Activated CD8-positive, alpha-beta memory T cell treated with anti-CD3 and anti-CD28 coated beads, Interleukin-2, amount 50 U/mL, for 24 hours (primary cell): ENCODE measurements around the gene MAGEC3.
"Not testable (repeated sequence)": the region's sequence is repeated elsewhere in the genome, so short reads cannot be mapped to it uniquely, and the experiment has no call there.

Experiments
- DNase-seq: peaks from one replicate; pipeline ENCODE4 v3.0.0-alpha.2; 2020; ENCODE audit errors: extremely low read depth

The MAGEC3 gene, protein sequence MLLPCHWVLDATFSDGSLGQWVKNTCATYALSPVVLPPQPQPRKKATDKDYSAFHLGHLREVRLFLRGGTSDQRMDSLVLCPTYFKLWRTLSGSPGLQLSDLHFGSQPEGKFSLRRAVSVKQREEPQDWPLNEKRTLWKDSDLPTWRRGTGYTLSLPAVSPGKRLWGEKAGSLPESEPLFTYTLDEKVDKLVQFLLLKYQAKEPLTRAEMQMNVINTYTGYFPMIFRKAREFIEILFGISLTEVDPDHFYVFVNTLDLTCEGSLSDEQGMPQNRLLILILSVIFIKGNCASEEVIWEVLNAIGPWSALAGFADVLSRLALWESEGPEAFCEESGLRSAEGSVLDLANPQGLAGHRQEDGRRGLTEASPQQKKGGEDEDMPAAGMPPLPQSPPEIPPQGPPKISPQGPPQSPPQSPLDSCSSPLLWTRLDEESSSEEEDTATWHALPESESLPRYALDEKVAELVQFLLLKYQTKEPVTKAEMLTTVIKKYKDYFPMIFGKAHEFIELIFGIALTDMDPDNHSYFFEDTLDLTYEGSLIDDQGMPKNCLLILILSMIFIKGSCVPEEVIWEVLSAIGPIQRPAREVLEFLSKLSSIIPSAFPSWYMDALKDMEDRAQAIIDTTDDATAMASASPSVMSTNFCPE

DNA sequence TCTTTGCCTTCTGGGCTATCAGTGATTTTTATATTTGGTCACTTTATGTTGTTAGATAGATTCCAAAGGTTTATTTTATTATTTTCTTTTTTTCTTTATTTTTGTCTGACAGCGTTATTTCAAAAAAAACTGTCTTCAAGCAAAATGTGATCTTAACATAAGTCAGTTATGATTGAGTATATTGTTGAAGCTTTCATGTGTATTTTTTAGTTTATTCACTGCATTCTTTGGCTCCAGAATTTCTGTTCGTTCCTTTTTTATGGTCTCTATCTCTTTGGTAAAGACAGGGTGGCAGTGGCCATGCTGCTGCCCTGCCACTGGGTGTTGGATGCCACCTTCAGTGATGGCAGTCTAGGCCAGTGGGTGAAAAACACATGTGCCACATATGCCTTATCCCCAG is at the start of gene MAGEC3:
Gene MAGEC3 (plus strand): TSS at position 301 of the 400 bp plus-strand sequence. CDS start 0 bp downstream, at position 301.
- no peak for DNase-seq

DNA sequence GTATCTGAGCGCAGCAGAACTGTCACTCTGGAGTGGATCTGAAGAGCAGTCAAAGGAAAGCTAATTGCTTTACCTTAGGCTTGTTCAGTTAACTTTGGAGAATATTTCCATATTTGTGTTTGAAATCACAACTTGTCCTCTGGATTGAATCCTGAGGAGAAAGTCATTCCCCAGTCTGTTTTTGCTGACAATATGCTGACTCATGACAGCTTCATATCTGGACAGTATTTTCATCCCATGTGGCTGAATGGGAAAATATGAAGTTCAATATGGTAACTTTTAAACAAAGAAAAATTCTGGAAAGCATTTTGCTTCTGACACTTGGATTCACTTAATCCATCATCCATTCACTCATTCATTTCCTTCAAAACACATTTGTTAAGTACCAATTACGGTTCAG is 46.3 kb upstream of the MAGEC3 start:
- no peak for DNase-seq

GRCh38 chrX:141811438-141811837 is 26.7 kb upstream of the MAGEC3 start:
- DNase-seq = no peak

DNA sequence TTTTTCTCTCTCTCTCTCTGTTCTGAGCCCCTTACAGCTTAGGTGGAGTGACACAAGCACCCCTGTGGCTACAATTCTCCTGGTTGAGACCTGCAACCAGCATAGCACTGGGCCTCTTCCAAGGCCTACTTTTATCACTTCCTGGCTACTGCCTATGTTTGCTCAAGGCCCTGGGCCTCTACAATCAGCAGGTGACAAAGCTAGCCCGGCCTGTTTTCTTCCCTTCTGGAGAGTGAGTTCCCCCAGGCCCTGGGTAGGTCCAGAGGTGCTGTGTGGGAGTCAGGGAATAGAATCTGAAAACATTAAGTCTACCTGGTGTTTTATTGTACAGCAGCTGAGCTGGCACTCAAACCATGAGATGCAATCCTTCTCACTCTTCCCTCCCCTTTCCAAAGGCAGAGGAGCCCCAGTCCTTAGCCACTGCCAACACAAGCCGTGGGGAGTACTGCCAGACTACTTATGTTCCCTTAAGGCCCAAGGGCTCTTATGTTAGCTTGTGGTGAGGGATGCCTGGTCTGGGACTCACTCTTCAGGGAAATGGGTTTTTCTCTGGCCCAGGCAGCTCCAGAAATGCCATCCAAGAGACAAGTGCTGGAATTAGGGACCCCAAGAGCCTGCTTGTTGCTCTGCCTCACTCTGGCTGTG is 23.8 kb upstream of the MAGEC3 start:
- DNase-seq = no peak

GRCh38 chrX:141815904-141816303 is 22.2 kb upstream of the MAGEC3 start:
- no peak for DNase-seq

GRCh38 chrX:141832247-141832646 is 5.9 kb upstream of the MAGEC3 start:
- DNase-seq = no peak

DNA sequence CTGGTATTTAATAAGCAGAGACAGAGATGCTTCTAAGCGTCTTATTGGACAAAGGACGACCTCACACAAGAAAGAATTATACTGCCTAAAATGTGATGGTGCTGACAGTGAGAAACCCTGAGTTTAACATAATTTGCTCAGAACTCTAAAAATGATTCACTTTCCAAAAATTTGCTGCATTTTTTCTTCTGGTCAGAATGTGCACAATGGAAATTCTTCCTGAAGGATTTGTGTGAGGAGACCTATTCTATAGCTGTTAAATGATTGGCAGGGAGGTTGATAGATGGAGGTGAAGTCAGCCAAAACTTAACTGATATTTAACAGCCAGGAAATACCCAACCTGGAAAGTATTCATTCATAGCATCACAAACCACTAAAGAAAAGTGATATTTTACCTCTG is 1.7 kb downstream of the MAGEC3 start:
- DNase-seq = no peak

GRCh38 chrX:141857479-141857878 is 19.4 kb downstream of the MAGEC3 start:
- no peak for DNase-seq

- no peak for DNase-seq
Observed at GRCh38 chrX:141879616-141880015, 41.5 kb downstream of the MAGEC3 start.

- DNase-seq = not testable (repeated sequence)
Observed at GRCh38 chrX:141888811-141889210, 50.7 kb downstream of the MAGEC3 start.

DNA sequence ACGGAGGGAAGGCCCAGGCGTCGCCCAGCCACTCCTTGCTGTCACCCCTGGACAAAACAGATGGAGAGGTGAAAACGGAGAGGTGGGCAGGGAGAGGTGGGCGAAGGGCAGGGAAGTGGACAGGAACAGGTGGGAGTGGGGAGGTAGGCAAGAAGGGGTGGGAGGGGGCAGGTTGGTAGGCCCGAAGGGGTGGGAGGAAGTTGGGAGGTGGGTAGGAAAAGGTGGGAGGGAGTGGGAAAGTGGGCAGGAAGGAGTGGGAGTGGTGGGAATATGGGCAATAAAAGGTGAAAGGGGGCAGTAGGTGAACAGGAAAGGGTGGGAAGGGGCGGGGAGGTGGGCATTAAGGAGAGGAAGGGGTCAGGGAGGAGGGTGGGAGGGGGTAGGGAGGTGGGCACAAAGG is 56.6 kb downstream of the MAGEC3 start:
- DNase-seq = no peak

DNA sequence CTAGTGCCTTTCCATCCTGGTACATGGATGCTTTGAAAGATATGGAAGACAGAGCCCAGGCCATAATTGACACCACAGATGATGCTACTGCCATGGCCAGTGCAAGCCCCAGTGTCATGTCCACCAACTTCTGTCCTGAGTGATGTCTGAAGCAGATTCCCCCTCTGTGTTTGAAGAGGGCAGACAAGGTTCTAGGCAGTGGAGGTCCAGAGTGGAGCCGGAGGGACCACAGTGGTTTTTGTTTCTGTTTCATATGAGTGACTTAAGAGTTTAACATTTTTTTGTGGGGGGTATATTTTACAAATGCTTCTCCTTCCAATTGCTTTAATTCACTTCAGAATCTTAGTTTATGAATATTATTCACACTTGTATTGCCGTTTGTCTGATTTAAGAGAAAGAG is 59.6 kb downstream of the MAGEC3 start:
- DNase-seq = no peak

- DNase-seq = no peak
Observed at GRCh38 chrX:141902366-141902765, 64.2 kb downstream of the MAGEC3 start.

DNA sequence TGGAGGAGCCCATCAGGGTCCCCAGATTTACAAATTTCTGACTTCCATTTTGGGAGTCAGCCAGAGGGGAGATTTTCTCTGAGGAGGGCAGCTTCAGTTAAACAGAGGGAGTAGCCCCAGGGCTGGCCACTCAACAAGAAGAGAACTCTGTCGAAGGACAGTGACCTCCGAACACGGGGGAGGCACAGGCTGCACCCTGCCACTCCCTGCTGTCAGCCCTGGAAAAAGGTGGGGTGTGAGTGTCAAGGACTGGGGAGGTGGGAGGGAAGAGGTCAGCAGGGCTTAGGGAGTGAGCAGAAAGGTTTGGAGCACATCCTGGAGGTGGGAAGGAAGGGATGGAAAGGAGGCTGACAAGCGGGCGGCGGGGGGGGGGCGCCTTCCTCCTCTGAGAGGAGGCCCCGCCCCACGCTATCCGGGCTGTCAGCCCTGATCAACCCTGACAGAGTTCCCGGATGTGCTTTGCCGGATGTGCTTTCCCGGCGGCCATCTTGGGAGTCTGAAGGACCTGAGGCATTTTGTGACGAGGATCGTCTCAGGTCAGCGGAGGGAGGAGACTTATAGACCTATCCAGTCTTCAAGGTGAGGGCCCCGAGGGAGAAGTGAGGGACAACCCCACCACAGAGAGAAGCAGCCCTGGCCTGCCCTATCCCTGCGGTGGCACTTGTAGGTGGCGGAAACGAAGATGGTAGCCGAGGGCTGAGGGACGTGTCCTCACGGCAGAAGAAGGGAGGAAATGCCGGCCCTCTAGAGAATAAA is 65.5 kb downstream of the MAGEC3 start, which contains the start of gene MAGEC1:
Gene MAGEC1 (plus strand): TSS at position 495 of the 756 bp plus-strand sequence. CDS start 1,179 bp downstream, outside the sequence.
- no peak for DNase-seq

DNA sequence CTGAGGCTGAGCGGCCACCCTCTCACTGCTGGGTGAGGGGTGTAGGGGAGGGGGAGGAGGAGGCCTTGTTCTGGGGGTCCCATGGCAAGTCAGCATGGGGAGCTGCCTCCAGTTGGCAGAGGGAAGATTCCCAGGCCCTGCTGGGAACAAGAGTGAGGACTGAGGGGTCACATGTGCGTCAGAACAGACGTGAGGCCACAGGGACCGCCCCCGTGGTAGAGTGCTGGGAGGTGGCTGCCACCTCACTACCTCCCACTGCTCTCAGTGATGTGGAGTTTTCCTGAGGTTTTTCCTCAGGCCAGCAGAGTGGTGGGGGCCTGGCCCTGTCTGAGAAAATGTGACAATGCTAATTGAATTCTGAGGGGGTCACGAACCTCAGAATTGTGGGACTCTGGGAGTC is 66.1 kb downstream of the MAGEC3 start:
- no peak for DNase-seq

DNA sequence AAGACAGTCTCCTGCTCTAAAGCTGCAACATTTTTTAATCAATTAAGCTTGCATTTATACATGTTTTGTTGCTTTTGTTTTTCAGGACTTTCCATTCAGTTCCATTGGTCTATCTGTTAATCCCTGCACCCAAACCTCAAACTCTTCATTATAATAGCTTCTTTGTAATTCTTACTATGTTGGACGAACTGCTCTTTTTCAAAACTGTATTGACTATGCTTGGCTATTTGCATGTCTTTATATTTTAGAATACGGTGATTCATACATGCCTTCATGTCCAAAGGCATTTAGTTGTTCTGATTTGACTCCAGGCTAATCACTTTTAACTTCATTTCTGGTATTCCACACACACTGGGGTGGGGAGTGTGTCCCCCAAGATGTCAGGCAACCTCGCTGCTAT is 79.7 kb downstream of the MAGEC3 start:
- no peak for DNase-seq

GRCh38 chrX:141924293-141924692 is 86.2 kb downstream of the MAGEC3 start:
- no peak for DNase-seq

DNA sequence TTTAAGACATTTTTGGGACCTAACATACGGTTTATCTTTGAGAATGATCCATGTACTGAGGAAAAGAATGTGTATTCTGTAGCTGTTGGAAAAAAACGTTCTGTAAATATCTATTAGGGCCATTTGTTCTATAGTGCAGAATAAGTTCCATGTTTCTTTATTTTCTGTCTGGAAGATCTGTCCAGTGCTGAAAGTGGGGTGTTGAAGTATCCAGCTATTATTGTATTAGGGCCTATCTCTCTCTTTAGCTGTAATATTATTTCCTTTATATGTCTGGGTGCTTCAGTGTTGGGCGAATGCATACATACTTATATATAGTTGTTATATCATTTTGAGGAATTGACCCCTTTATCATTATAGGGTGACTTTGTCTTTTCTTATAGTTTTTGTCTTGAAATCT is 90.3 kb downstream of the MAGEC3 start:
- no peak for DNase-seq

DNA sequence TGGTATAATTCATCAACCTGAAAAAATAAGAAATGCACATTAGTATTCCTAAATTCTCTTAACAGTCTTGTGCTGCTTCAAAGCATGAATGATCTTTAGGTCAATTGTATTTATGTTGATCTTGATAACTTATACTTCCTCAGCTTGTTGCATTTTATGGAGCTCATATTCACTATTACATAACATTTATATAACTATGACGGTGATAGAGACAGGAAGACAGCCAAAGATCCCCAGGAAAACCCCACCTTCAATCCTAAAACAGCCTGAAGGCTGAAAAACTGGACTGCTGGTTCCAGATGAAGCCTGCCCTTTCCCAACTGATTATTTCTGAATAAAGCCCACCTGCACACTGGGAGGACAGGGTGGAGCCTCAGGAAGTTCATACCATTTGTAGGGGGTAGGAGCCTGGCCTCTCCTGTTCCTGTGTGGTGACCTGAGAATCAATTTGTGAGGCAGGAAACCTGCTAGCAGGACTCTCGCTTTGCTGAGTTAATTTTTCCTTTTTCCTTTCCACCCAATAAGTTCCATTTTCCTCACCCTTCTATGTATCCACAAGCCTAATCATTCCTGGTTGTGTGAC is 96.0 kb downstream of the MAGEC3 start:
- DNase-seq = no peak

GRCh38 chrX:141935645-141936044 is 97.5 kb downstream of the MAGEC3 start:
- DNase-seq = no peak

GRCh38 chrX:141936080-141936479 is 98.0 kb downstream of the MAGEC3 start:
- DNase-seq = no peak

DNA sequence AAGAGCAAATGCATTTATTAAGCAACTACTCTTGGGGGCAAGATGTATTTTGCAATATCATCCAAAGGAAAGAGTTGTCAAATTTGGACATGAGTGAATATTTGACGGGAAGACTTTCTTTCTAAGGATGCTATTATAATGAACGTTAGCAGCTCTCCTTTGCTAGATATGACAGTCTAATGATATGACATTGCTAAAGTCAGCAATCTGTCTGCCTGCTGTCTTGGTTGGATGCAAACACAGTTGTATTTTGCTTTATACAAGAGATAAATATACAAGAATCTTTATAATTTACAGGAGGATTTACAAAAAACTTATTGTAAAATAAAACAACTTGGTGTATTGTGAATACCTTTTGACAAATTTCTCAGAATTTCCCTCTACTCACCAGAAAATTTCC is 103.1 kb downstream of the MAGEC3 start:
- no peak for DNase-seq
